ENCODE measurements around the gene GOSR2.

GOSR2 gene

DNA sequence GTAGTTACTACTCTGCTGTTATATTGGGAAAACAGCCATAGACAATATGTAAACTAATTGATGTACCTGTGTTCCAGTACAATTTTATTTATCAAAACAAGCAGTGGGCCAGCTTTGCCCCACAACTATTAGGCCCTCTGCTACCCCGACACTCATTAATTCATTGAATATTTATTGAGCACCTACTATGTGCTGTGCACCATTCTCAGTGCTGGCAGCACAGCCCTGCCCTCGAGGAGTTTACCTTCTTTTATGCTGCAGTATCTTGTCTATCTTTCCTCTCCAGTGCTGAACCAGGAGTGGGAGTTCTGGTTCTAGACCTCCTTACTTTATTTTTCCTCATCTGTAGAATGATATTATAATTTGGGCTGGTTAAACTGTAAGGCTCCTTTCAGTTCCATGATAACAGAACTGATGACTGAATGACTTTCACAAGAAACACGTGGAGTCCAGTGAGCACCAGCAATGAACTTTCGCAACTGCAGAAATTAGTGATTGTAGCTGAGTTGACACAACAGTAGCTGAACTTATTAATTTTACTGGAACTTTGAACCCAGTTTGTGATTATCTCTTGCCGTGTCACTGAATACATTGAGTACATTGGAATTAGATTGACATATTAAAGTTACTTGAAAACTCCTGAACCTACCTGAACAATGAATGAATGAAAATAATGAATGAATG is 2.4 kb downstream of the GOSR2 start:
- Histone ChIP-seq H2AFZ (ENCODE audit: low read depth, low read length) (no peak overlapping the region), H3K4me3 (ENCODE audit: low read length) (no peak overlapping the region)

DNA sequence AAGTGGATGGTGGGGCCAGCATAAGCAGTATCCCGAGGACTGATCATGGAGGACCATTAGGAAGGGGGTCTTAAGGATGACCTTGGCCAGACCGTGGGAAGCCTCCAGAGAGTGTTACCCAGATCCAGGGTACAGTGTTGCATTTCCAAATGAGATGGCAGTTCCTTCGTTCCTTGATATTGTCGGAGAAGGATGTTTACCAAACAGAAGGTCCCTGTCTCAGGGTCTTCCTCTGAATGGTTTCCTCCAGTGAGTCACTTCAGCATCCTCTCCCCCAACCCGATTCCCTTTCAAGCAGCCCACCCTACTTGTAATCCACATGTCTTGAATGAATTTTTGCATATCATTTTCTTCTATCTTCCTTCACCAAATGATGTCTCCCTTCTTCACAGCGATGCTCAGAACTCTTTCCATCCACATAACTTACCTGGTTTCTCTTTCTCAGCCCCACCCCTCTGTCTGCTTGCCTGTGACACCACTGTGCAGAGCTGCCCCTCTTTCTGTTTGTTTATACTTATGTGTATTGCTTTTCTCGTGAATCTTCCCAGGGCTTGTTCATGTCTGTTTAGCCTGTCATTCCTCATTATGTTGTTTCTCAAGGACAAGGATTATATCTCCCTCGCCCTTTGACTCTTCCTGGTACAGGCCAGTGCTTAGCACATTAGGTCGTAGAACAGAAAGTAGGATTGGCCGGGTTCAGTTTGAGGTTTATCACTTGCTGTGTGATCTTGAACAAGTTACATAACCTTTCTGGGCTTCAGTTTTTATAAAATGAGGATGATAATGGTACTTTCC is 5.7 kb downstream of the GOSR2 start:
- no peak overlapping the region for H2AFZ ChIP-seq (ENCODE audit: low read depth, low read length)
- no peaks in the 10 kb centered on the region for H3K9me3 ChIP-seq (ENCODE audit: low read length)
- peaks cover 28% of the 10 kb centered on the region for H3K36me3 ChIP-seq (ENCODE audit: insufficient read depth, low read length)
- no peak overlapping the region for H3K4me3 ChIP-seq (ENCODE audit: low read length)
- H3K4me1 ChIP-seq (ENCODE audit: insufficient read depth, low read length) = peaks cover 39% of the 10 kb centered on the region
- no peaks in the 10 kb centered on the region for H3K27me3 ChIP-seq (ENCODE audit: insufficient read depth, low read length)

More for the DNA sequence above, 2.4 kb downstream of the GOSR2 start:
- Histone ChIP-seq H3K27me3 (ENCODE audit: insufficient read depth, low read length) (no peaks in the 10 kb centered on the region), H3K36me3 (ENCODE audit: insufficient read depth, low read length) (no peaks in the 10 kb centered on the region), H3K4me1 (ENCODE audit: insufficient read depth, low read length) (peaks cover 29% of the 10 kb centered on the region), H3K9me3 (ENCODE audit: low read length) (no peaks in the 10 kb centered on the region)

DNA sequence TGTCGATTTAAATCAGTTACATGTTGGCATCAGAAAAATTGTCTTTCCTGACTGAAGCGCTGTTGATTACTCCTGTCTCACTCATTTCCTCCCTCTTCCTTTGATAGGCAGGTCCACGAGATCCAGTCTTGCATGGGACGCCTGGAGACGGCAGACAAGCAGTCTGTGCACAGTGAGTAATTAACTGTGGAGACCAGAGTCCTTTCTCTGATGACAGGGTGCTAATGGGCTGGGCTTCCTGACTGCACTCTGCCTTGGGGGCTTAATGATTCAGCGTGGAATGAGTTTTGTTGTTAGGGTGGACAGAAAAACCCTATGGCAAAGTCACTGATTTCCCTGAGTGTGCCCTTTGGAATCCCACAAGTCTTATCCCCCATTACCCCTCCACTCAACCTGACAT is 6.5 kb downstream of the GOSR2 start:
- no peak overlapping the region for H2AFZ ChIP-seq (ENCODE audit: low read depth, low read length)
- no peak overlapping the region for H3K4me3 ChIP-seq (ENCODE audit: low read length)
- H3K27me3 ChIP-seq (ENCODE audit: insufficient read depth, low read length) = no peaks in the 10 kb centered on the region
- H3K4me1 ChIP-seq (ENCODE audit: insufficient read depth, low read length) = peaks cover 31% of the 10 kb centered on the region
- H3K36me3 ChIP-seq (ENCODE audit: insufficient read depth, low read length) = peaks cover 34% of the 10 kb centered on the region
- no peaks in the 10 kb centered on the region for H3K9me3 ChIP-seq (ENCODE audit: low read length)

DNA sequence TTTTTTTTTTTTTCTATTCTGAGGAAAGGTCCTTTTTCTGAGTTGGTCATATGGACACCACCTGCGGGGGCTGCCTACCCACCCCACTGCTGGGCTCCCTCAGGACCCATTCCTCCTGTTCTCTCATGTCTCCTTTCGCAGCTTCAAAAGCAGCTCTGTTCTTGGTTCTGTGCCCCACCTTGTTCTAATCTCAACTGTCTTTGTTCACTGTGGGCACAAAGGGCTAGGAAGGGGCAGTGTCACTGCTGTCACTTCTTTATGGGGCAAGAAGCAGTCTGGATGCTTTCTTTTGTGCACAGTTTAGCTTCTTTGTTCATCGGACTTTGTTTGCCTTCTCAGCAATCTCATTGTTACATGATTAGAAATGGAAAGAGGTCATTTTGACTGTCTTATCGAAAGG is 7.1 kb downstream of the GOSR2 start:
- H3K9me3 ChIP-seq (ENCODE audit: low read length) = no peaks in the 10 kb centered on the region
- peaks cover 29% of the 10 kb centered on the region for H3K4me1 ChIP-seq (ENCODE audit: insufficient read depth, low read length)
- no peak overlapping the region for H2AFZ ChIP-seq (ENCODE audit: low read depth, low read length)
- no peak overlapping the region for H3K4me3 ChIP-seq (ENCODE audit: low read length)
- H3K36me3 ChIP-seq (ENCODE audit: insufficient read depth, low read length) = peaks cover 40% of the 10 kb centered on the region
- no peaks in the 10 kb centered on the region for H3K27me3 ChIP-seq (ENCODE audit: insufficient read depth, low read length)

DNA sequence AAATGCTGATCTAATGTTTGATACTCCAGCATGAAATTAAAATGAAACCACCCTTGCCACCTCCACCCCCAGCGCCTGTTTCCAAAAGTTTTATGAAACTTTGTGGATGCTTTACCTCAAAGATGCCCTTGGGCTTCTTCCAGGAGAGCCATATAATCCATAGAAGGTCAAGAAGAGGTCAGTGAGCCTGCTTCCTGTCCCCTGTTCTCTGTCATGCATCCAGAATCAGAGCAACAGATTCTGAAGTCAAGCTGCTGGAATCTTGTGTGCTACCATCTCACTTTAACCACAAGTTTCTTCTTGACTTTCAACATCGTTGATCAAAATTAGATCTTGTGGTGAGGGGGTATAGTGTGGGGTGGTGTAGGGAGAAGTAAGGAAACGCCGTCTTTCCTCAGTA is 8.6 kb downstream of the GOSR2 start:
- Histone ChIP-seq H3K36me3 (ENCODE audit: insufficient read depth, low read length) (peaks cover 55% of the 10 kb centered on the region), H3K27me3 (ENCODE audit: insufficient read depth, low read length) (no peaks in the 10 kb centered on the region), H3K4me1 (ENCODE audit: insufficient read depth, low read length) (peaks cover 32% of the 10 kb centered on the region), H2AFZ (ENCODE audit: low read depth, low read length) (no peak overlapping the region), H3K9me3 (ENCODE audit: low read length) (no peaks in the 10 kb centered on the region), H3K4me3 (ENCODE audit: low read length) (no peak overlapping the region)

DNA sequence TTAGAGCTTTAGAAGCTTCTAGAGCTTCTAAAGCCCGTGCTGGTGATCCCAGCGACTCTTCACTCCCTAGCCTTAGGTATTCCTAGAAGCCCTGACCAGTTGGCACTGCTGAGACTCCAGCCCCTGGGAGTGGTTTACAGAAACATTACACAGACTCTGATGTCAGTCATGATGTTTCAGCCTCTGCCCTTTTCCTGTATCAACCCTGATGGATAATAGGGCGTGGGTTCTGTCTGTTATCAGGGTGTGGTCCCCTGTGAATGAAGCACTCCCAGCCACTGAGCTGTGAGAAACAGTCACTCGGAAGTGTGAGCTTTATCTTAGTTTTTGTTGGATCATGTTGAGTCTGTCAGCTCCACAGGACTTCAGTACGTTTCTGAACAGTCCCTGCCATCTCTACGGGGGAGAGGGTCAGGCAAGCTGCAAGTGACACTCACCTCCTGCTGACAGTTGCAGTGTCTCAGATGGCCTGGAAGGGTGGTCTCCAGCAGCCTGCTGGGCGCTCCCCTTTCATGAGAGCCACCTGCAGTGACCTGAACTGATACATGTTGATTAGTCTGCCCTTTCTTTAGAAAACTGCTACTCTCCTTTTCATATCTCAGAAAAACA is 12.8 kb downstream of the GOSR2 start:
- Histone ChIP-seq H2AFZ (ENCODE audit: low read depth, low read length) (no peak overlapping the region), H3K4me1 (ENCODE audit: insufficient read depth, low read length) (peaks cover 10% of the 10 kb centered on the region), H3K27me3 (ENCODE audit: insufficient read depth, low read length) (no peaks in the 10 kb centered on the region), H3K36me3 (ENCODE audit: insufficient read depth, low read length) (peaks cover 88% of the 10 kb centered on the region), H3K4me3 (ENCODE audit: low read length) (no peak overlapping the region), H3K9me3 (ENCODE audit: low read length) (no peaks in the 10 kb centered on the region)

DNA sequence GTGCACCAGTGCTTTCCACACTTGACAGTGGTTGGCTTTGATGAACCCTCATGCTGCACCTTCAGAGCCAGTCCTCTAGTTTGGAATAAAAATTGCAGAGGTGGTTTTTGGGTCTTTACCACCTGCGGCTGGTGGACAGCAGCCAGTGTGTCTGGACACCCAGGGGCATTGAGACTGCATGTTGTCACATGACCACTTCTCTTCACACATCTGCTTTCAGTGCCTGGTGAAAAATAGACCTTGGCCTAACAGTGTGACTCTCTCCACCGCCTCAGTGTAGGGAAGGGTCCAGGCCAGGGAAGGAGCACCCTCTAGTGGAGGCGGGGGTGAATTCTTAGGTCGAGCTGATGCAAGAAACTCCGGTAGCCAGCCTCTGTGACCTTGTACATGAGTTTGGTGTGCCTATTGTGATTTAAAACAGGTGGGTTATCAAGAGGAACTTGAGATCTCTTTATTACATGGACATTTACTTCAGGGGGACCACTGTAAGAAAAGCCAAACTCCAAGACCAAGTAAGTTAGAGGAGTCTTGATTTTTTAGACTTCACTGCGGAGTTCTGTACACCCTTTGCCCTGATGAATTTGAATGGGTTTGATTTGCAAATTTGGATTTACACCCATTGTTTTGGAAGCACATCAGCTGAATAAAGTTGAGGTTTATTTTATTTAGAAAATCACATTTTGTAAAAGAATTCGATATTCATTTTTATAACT is 17.9 kb downstream of the GOSR2 start:
- no peaks in the 10 kb centered on the region for H3K9me3 ChIP-seq (ENCODE audit: low read length)
- H3K36me3 ChIP-seq (ENCODE audit: insufficient read depth, low read length) = peaks cover 40% of the 10 kb centered on the region
- no peak overlapping the region for H3K4me3 ChIP-seq (ENCODE audit: low read length)
- H3K4me1 ChIP-seq (ENCODE audit: insufficient read depth, low read length) = peaks cover 12% of the 10 kb centered on the region
- H2AFZ ChIP-seq (ENCODE audit: low read depth, low read length) = no peak overlapping the region
- H3K27me3 ChIP-seq (ENCODE audit: insufficient read depth, low read length) = no peaks in the 10 kb centered on the region

DNA sequence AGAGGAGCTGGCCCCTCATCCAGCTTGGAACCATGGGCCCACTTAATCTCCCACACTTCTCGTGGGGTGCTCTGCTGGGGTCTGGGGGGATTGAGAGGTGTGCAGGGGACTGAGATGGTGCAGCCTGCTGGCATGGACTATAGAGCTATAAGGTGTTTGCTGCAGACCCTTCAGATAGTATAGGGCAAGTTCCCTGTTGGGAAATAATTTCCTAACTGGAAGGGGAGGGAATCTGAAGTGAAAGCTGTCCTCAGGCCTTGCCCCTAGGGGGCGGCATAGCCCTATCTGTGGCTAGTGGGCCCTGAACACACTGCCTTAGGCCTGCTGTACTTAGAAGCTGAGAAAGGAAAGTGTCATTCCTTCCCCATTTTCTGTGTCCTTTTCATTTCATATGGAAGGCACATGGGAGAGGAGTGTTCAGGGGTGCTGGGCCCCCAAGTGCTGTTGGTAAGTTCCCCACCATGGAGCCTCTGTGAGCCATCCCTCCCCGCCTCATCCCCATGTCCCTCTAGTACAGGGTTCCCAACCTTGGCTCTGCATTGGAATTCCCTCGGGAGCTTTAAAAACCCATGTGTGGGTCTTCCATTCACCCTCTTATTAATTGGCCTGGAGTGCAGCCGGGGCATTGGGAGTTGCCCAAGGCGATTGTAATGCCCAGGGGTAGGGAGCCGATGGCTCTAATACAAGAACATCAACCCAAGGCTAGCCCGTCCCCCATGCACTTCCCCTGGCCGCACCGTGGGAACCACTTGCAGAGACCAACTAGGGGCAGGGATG is 19.7 kb downstream of the GOSR2 start:
- peaks cover 13% of the 10 kb centered on the region for H3K4me1 ChIP-seq (ENCODE audit: insufficient read depth, low read length)
- H3K9me3 ChIP-seq (ENCODE audit: low read length) = no peaks in the 10 kb centered on the region
- H3K27me3 ChIP-seq (ENCODE audit: insufficient read depth, low read length) = no peaks in the 10 kb centered on the region
- H3K4me3 ChIP-seq (ENCODE audit: low read length) = no peak overlapping the region
- no peak overlapping the region for H2AFZ ChIP-seq (ENCODE audit: low read depth, low read length)
- H3K36me3 ChIP-seq (ENCODE audit: insufficient read depth, low read length) = peaks cover 24% of the 10 kb centered on the region

DNA sequence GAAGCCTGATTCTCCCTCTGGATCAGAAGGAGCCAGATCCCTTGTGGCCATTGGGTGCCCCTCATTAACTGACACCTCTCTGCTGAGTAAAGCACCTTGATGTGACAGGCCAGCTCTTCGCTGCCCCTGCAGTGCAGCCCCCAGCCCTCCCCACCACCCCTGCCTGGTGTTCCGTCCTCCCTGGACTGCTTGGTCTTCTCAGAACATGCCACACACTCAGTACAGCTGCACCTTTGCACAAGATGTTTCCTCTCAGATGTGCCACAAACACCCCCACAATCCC is 20.2 kb downstream of the GOSR2 start:
- Histone ChIP-seq H3K36me3 (ENCODE audit: insufficient read depth, low read length) (peaks cover 23% of the 10 kb centered on the region), H2AFZ (ENCODE audit: low read depth, low read length) (no peak overlapping the region), H3K4me1 (ENCODE audit: insufficient read depth, low read length) (peaks cover 13% of the 10 kb centered on the region), H3K4me3 (ENCODE audit: low read length) (no peak overlapping the region), H3K27me3 (ENCODE audit: insufficient read depth, low read length) (no peaks in the 10 kb centered on the region), H3K9me3 (ENCODE audit: low read length) (no peaks in the 10 kb centered on the region)

DNA sequence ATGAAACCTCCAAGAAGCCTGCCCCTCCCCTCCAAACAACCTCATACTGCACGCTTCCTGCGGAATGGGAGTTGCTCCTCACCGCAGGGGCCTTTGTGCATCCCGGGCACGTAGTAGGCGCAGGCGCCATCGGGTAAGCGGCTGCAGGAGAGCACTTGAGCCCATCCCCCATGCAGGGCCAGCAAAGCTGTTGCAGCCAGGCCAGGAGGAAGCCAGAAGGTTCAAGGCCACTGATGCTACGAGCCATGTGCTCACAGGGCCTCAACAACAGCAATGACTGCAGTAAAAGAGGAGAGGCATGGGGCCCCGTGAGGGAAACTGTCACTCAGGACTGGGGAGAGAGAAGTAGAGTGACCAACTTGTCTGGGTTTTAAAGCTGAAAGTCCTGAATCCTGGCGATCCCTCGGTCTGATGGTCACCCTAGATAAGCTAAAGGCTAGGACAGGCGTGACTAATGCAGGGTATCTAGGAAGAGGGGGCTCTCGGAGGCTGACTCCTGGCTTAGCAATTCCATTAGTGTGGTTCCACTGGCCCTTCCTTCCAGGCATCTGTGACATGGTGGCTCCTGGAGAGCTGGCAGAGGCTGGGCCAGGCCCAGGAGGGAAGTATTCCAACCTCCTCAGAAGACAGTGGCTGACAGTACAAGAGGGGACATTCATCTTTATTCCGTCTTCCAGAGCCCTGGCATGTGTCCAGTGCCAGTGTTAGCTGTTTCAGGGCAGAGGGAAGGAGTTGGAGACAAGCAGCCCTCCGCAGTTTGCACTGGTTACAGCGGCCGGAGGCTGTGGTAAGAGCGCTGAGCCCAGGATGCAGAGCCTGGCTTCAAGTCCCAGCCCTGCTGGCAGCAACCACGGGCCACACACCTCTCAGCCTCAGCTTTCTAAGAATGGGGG is 20.8 kb downstream of the GOSR2 start:
- Histone ChIP-seq H3K9me3 (ENCODE audit: low read length) (no peaks in the 10 kb centered on the region), H3K27me3 (ENCODE audit: insufficient read depth, low read length) (no peaks in the 10 kb centered on the region), H2AFZ (ENCODE audit: low read depth, low read length) (no peak overlapping the region), H3K4me3 (ENCODE audit: low read length) (no peak overlapping the region), H3K36me3 (ENCODE audit: insufficient read depth, low read length) (peaks cover 19% of the 10 kb centered on the region), H3K4me1 (ENCODE audit: insufficient read depth, low read length) (peaks cover 13% of the 10 kb centered on the region)

DNA sequence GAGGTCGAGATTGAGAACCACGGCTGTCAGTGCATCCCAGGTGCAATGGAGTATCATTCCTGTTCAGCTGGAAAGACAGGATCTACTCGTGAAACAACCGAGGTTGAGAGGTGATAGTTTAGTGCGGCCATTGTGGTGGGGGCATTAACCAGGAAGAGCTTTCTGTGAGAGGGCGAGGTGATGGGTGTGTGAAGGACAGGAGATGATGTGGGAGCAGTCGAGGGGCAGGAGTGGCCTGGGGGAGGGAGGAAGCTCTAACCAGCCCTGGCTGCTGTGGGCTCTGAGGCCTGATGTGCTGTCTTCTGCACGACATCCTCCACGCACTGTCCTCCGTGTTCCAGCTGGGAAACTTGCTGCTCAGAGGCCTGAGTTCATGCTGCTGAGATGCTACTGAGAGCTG is 22.0 kb downstream of the GOSR2 start:
- Histone ChIP-seq H3K27me3 (ENCODE audit: insufficient read depth, low read length) (no peaks in the 10 kb centered on the region), H3K4me1 (ENCODE audit: insufficient read depth, low read length) (peaks cover 13% of the 10 kb centered on the region), H3K36me3 (ENCODE audit: insufficient read depth, low read length) (peaks cover 16% of the 10 kb centered on the region), H2AFZ (ENCODE audit: low read depth, low read length) (no peak overlapping the region), H3K9me3 (ENCODE audit: low read length) (no peaks in the 10 kb centered on the region), H3K4me3 (ENCODE audit: low read length) (no peak overlapping the region)

DNA sequence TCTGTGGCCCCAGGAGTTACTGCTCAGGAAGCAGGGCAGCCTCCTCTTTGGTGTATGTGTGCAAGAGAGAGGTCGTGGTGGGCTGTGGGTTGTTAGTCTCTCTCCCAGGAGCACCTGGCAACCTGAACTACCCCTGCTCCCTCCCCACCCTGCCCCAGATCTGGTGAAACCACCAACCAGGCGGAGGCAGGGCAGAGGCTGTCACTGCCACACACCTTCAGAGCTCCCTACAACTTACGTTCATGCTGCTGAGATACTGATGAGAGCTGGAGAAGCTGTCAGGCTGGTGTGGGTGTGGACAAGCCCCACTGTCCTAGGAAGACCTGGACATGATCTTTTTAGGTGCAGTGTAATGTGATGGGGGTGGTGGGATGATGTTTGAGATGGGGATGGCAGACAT is 24.3 kb downstream of the GOSR2 start:
- no peaks in the 10 kb centered on the region for H3K9me3 ChIP-seq (ENCODE audit: low read length)
- H2AFZ ChIP-seq (ENCODE audit: low read depth, low read length) = no peak overlapping the region
- H3K4me3 ChIP-seq (ENCODE audit: low read length) = no peak overlapping the region
- H3K4me1 ChIP-seq (ENCODE audit: insufficient read depth, low read length) = peaks cover 13% of the 10 kb centered on the region
- H3K27me3 ChIP-seq (ENCODE audit: insufficient read depth, low read length) = no peaks in the 10 kb centered on the region
- H3K36me3 ChIP-seq (ENCODE audit: insufficient read depth, low read length) = peaks cover 9% of the 10 kb centered on the region
